Neural progenitor cell (in vitro differentiated cells): Measurements from ENCODE around the gene JMJD7.

ENCODE experiments used
- CTCF ChIP-seq: fragments of 200-600 bp; sonication (generic); IDR thresholded peaks from 2 replicates; pipeline ENCODE4 v1.5.1; 2017; ENCODE audit warnings: antibody characterized with exemption, mild to moderate bottlenecking
- EZH2 ChIP-seq: fragments of 200-600 bp; sonication (generic); IDR thresholded peaks from 2 replicates; pipeline ENCODE4 v1.6.1; 2017; ENCODE audit warnings: antibody characterized with exemption, mild to moderate bottlenecking, moderate library complexity
- EZH2phosphoT487 ChIP-seq: fragments of 200-600 bp; sonication (generic); IDR thresholded peaks from 2 replicates; pipeline ENCODE4 v1.6.1; 2017; ENCODE audit warnings: antibody characterized with exemption

- no peak for TF ChIP-seq CTCF
- TF ChIP-seq EZH2 = peak; percentile 73
- TF ChIP-seq EZH2phosphoT487 = peak; percentile 78
Measured at GRCh38 chr15:41881920-41882688, 54.2 kb downstream of the JMJD7 start.
